ENCODE results near the gene IFNA17.
"Not testable (repeated sequence)": the region's sequence is repeated elsewhere in the genome, so short reads cannot be mapped to it uniquely, and the experiment has no call there.

The IFNA17 gene

GRCh38 chr9:21234153-21234687 is 6.2 kb upstream of the IFNA17 start:
- no peak for DNase-seq (ENCODE audit: low read depth)
- TF ChIP-seq CTCF (IDR thresholded peaks at IDR 0.05; ENCODE audit: control insufficient read depth, insufficient read depth, low read depth, low read length, missing control alignments), result no peak
- H3K4me3 ChIP-seq (ENCODE audit: control insufficient read depth, low read depth, low read length), result no peak overlapping the region

DNA sequence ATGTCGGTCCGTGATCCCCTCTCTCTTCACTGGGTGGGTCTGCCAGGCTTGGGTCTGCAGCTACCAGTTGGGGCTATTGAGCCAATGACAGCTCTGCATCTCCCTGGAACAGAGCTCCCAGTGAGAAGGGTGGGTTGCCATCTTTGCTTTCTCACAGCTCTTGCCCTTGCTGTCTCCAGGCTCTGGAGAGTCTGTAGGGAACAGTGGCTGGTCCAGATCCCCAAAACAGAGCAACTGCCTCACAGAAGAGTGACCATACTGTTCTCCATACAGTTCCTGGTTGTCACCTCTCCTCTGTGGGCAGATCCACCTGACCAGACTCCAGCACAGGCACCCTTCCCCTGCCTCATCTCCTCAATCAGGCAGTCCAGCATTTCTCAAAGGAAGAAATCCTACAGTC is 5.2 kb upstream of the IFNA17 start:
- no peak overlapping the region for H3K4me3 ChIP-seq (ENCODE audit: control insufficient read depth, low read depth, low read length)
- no peak for TF ChIP-seq CTCF (IDR thresholded peaks at IDR 0.05; ENCODE audit: control insufficient read depth, insufficient read depth, low read depth, low read length, missing control alignments)
- DNase-seq (ENCODE audit: low read depth), result no peak

DNA sequence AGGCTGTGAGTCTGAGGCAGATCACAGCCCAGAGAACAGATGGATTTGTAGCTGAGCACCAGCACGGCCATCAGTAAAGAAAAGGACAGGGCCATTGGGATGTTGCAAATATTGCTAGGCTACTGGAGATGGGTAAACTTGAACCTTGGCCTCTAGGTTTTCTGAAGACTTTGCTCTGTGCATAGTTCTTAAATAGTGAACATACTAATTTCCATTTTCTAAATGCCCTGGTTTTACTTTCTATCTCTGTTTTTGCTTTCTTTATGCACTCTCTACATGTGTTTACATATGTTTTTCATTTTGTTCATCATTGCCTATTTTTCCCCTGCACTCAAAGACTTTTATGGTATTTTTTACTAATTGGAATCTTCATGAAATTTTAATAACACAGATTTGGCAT is 10.8 kb downstream of the IFNA17 start, which contains the start of gene IFNA16:
Gene IFNA16, minus strand, starts transcription at position 101 of the 400 bp plus-strand sequence. Its CDS starts 6 bp downstream, at position 95.
- not testable (repeated sequence) for DNase-seq (ENCODE audit: low read depth)

DNA sequence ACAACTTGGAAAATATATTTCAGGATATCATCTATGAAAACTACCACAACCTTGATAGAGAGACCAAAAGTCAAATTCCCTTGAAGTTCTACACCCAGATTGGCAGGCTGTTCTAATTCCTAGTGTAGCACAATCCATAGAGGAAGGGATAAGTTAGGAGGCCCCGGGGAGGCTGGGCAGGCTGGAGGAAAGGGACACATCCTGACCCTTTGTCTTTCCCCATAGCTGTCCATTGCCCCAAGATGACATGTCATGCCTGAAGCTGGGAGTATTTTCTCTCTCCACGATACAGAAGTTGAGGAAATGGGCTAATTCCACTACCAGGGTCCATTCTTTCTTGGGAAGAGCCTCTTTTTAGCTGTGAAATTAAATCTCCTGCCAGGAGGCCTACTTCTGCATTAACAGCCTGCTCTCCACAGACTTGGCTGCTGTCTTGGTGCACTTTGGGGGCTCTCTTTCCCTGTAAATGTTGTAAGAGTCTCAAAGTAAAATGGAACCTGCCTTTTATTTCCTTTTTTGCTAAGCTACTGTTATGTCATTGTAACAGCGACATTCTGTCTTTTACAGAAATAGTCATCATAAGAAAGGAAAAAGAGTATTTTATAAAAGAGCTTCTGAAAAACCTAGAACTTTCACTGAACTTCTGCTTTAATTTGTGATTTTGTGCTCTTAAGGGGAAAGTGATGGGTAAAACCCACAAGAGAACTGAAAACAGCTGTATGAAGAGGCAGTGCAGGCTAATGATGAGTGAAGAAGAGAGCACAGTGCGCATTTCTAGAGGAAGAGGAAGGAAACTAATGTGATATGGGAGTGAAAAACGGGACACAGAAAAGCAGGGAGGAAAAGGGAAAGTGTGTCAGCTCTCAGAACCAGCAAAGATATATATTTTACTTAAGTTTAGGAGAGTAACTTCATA is 14.4 kb downstream of the IFNA17 start:
- not testable (repeated sequence) for DNase-seq (ENCODE audit: low read depth); H3K4me3 ChIP-seq (ENCODE audit: control insufficient read depth, low read depth, low read length)
- peak; percentile 38 for TF ChIP-seq CTCF (IDR thresholded peaks at IDR 0.05; ENCODE audit: control insufficient read depth, insufficient read depth, low read depth, low read length, missing control alignments)

More for the DNA sequence above, 10.8 kb downstream of the IFNA17 start, which contains the start of gene IFNA16:
- H3K4me3 ChIP-seq (ENCODE audit: control insufficient read depth, low read depth, low read length), result not testable (repeated sequence)

GRCh38 chr9:21212160-21212559 is 15.9 kb downstream of the IFNA17 start:
- H3K4me3 ChIP-seq (ENCODE audit: control insufficient read depth, low read depth, low read length); DNase-seq (ENCODE audit: low read depth): not testable (repeated sequence)

- not testable (repeated sequence) for H3K4me3 ChIP-seq (ENCODE audit: control insufficient read depth, low read depth, low read length); DNase-seq (ENCODE audit: low read depth)
Observed at GRCh38 chr9:21210782-21211181, 17.2 kb downstream of the IFNA17 start.

DNA sequence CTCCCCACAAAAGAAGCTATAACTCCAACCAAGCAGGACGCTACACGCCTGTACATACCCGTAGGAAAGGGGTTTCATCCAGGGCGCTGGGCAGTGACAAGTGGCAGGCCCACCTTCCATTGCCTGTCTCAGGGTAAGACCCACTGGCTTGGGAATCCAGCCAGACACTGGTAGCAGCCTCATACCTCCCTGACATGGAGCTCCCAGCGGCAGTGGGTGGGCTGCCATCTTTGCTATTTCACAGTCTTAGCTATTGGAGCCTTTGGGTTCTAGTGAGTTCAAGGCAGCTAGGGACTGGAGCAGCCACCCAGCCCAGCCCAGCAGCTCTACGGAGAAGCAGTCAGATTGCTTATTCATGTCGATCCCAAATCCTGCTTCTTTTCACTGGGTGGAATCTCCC is 17.7 kb downstream of the IFNA17 start:
- DNase-seq (ENCODE audit: low read depth), result no peak
- TF ChIP-seq CTCF (IDR thresholded peaks at IDR 0.05; ENCODE audit: control insufficient read depth, insufficient read depth, low read depth, low read length, missing control alignments), result no peak
- H3K4me3 ChIP-seq (ENCODE audit: control insufficient read depth, low read depth, low read length), result no peak overlapping the region

DNA sequence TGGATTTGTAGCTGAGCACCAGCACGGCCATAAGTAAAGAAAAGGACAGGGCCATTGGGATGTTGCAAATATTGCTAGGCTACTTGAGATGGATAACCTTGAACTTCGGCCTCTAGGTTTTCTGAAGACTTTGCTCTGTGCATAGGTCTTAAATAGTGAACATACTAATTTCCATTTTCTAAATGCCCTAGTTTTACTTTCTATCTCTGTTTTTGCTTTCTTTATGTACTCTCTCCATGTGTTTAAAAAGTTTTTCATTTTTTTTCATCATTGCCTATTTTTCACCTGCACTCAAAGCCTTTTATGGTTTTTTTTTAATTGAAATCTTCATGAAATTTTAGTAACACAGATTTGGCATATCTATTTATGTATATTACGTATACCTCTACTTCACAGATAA is 21.0 kb downstream of the IFNA17 start, which contains the start of gene IFNA10:
Gene IFNA10, minus strand, starts transcription at position 101 of the 400 bp plus-strand sequence. Its CDS starts 46 bp downstream, at position 55.
- H3K4me3 ChIP-seq (ENCODE audit: control insufficient read depth, low read depth, low read length); DNase-seq (ENCODE audit: low read depth): not testable (repeated sequence)

Data from AG09309 (cell line).